Measurements from ENCODE around the gene KPNA5.
"Not testable (repeated sequence)": the region's sequence is repeated elsewhere in the genome, so short reads cannot be mapped to it uniquely, and the experiment has no call there.

The KPNA5 gene
- 43.0 to 53.1 (median 51.1) reads per million in 3 donors for total RNA-seq

DNA sequence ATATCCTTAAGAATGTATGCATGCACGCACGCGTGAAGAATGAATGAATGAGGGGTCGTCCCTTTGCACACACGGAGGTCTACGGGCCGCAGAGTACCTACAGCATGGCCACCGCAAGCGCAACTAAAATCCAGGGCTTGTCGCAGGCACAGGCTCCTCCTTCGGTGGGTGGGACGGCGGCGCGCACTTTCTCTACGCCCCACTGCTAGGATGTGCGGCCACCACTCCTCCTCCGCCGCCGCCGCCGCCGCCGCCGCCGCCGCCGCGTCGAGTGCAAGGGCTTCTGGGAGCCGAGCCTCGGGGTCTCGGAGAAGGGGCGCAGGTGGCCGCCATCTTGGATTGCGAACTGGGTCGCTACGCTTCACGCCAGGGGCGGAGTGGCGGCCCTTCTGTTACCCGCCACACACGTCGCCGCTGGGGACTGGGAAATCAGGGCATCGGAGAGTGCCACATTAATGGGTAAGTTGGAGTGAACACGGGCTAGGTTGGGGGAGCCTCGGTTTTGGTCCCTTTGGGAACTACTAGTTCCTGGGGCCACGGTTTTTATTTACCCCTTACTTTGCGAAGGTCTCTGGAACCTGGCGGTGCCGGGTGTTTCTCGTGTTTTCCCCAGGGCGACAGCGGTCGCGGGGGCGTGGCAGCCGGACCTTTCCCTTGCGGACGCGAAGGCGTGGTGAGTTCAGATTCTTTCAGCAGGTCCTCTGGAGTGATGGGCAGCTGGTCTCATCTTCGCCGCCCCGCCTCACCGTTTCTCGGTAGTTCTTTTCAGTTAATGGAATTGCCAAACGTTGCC lies at the start of gene KPNA5:
Gene KPNA5 (plus strand): TSS at position 332 of the 793 bp plus-strand sequence. CDS start 124 bp downstream, at position 456.
- no peaks in the 10 kb centered on the region for H3K9me3 ChIP-seq (ENCODE audit: control insufficient read depth, low read length)

DNA sequence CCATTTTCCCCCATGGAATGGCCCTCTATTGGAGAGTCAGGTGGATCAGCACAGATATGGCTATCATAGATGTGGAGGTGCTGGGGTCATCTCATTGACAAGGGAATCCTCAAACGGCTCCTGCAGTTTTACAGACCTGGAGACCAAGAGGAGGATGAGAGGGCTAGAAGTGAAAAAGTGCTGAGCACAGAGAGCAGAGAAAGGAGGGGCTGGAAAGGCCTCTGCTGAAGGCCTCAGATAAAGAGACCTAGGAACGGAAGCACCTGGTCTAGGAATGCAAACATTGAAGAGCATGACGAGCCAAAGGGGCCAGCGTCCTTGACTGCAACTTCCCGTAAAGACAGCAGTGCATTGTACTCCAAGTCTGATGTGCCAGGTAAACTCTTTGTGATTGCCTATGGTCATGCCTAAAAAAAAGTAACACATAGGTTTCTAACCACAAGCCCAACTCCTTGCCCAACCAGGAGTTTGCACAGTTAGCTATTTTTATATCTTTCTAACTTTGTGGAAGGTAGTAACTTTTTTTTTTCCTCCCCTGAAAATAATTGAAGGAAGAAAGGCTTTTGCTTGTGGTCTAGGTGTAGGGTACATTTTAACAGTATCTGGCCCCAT lies 49.5 kb upstream of the KPNA5 start:
- Histone ChIP-seq H3K27ac (ENCODE audit: insufficient read depth, low read length, poor library complexity, severe bottlenecking) (no peak overlapping the region), H3K4me1 (ENCODE audit: control insufficient read depth, insufficient read depth, low read length, poor library complexity, severe bottlenecking) (no peaks in the 10 kb centered on the region), H3K27me3 (replicated peaks; ENCODE audit: control insufficient read depth, insufficient read depth, low read length, poor library complexity, severe bottlenecking) (no peaks in the 10 kb centered on the region), H3K4me3 (ENCODE audit: insufficient read depth, low read depth, low read length, poor library complexity, severe bottlenecking) (no peak overlapping the region), H3K9me3 (ENCODE audit: control insufficient read depth, low read length) (no peaks in the 10 kb centered on the region), H3K36me3 (ENCODE audit: control insufficient read depth, insufficient read depth, low read length) (peaks cover 4% of the 10 kb centered on the region)
- no peak for DNase-seq

More for the DNA sequence above, at the start of gene KPNA5:
- H3K36me3 ChIP-seq (ENCODE audit: control insufficient read depth, insufficient read depth, low read length), result no peaks in the 10 kb centered on the region
- H3K27me3 ChIP-seq (replicated peaks; ENCODE audit: control insufficient read depth, insufficient read depth, low read length, poor library complexity, severe bottlenecking), result no peaks in the 10 kb centered on the region
- DNase-seq, result peak; percentile 82 to 85 (median 83)
- H3K27ac ChIP-seq (ENCODE audit: insufficient read depth, low read length, poor library complexity, severe bottlenecking), result peak within 1 kb of the TSS; percentile 81
- H3K4me3 ChIP-seq (ENCODE audit: insufficient read depth, low read depth, low read length, poor library complexity, severe bottlenecking), result peak within 1 kb of the TSS; percentile 75
- no peaks in the 10 kb centered on the region for H3K4me1 ChIP-seq (ENCODE audit: control insufficient read depth, insufficient read depth, low read length, poor library complexity, severe bottlenecking)

DNA sequence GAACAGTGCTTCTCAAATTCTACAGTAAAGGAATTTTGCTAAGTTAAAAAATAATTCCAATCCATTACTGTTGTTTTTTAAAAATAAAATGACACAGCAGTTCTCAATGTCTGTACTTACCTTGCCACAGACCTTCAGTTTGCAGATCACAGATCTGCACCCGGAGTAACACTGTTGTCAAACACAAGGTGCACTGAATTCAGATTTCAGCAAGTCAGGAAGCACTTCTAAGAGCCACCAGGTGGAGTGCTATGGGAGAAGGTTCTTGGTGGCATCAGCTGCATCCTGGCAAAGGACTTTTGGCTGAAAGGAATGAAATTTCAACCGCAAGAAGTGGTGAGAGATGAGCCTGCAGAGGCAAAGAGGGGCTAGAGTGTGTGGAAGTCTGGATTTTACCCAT lies 47.3 kb upstream of the KPNA5 start:
- no peaks in the 10 kb centered on the region for H3K9me3 ChIP-seq (ENCODE audit: control insufficient read depth, low read length)
- H3K4me1 ChIP-seq (ENCODE audit: control insufficient read depth, insufficient read depth, low read length, poor library complexity, severe bottlenecking), result no peaks in the 10 kb centered on the region
- no peaks in the 10 kb centered on the region for H3K27me3 ChIP-seq (replicated peaks; ENCODE audit: control insufficient read depth, insufficient read depth, low read length, poor library complexity, severe bottlenecking)
- DNase-seq, result no peak
- H3K27ac ChIP-seq (ENCODE audit: insufficient read depth, low read length, poor library complexity, severe bottlenecking), result no peak overlapping the region
- peaks cover 7% of the 10 kb centered on the region for H3K36me3 ChIP-seq (ENCODE audit: control insufficient read depth, insufficient read depth, low read length)
- no peak overlapping the region for H3K4me3 ChIP-seq (ENCODE audit: insufficient read depth, low read depth, low read length, poor library complexity, severe bottlenecking)

DNA sequence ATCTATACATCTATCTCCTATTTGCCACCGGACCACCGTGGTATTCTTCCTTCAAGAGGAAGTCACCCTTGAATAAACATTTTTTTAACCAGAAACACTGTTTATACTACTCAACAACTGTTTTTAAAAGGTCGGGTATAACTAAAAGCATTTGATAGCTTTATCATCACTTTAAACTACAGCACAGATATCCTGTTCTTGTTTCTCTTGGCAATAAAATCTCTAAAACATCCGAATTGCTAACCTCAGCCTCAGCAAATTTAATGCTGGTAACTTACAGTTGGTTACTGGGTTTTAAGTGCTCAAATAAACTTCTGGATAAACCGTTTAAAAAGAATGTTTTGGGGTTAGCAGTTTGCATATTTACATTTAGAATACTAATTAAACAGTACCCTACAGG lies 32.9 kb upstream of the KPNA5 start:
- H3K27ac ChIP-seq (ENCODE audit: insufficient read depth, low read length, poor library complexity, severe bottlenecking), result no peak overlapping the region
- H3K4me3 ChIP-seq (ENCODE audit: insufficient read depth, low read depth, low read length, poor library complexity, severe bottlenecking), result no peak overlapping the region
- H3K27me3 ChIP-seq (replicated peaks; ENCODE audit: control insufficient read depth, insufficient read depth, low read length, poor library complexity, severe bottlenecking), result no peaks in the 10 kb centered on the region
- DNase-seq, result no peak
- no peaks in the 10 kb centered on the region for H3K9me3 ChIP-seq (ENCODE audit: control insufficient read depth, low read length)
- peaks cover 14% of the 10 kb centered on the region for H3K36me3 ChIP-seq (ENCODE audit: control insufficient read depth, insufficient read depth, low read length)
- no peaks in the 10 kb centered on the region for H3K4me1 ChIP-seq (ENCODE audit: control insufficient read depth, insufficient read depth, low read length, poor library complexity, severe bottlenecking)

DNA sequence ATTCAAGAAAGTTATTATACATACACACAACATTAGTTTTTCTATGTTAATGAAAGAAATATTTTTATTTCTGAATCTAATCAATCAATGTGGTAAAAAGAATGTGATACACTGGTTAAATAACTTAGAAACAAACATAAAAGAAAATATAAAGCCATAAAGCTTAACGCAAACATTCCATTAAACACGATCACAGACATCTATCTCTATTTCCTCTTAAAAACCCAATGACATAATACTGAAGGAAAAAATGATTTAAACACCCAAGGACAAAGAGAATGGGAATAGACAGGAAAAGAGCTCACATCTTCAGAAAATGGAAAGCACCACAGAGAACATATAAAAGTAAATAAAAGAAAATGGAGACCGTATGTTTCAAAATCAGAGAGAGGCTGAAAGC lies 31.9 kb upstream of the KPNA5 start:
- no peak for DNase-seq
- no peaks in the 10 kb centered on the region for H3K4me1 ChIP-seq (ENCODE audit: control insufficient read depth, insufficient read depth, low read length, poor library complexity, severe bottlenecking)

DNA sequence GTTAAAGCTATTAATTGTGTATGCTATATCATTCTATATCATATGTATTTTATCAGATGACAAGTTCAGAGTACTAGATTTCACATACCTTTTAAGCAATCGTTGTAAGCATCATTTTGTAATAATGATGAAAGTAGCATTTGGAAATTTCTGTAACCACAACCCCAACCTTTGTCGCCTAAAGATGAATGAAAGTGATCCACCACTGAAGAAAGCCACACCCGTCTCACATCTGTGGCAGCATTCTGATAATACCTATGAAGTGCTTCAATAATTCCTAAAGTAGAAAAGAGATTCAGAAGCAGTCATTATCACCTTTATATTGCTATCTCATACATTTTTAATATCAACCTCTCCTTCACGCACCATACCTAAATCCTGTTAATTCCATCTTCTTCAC lies 29.1 kb upstream of the KPNA5 start:
- Histone ChIP-seq H3K36me3 (ENCODE audit: control insufficient read depth, insufficient read depth, low read length) (peaks cover 9% of the 10 kb centered on the region), H3K9me3 (ENCODE audit: control insufficient read depth, low read length) (no peaks in the 10 kb centered on the region), H3K4me3 (ENCODE audit: insufficient read depth, low read depth, low read length, poor library complexity, severe bottlenecking) (no peak overlapping the region), H3K4me1 (ENCODE audit: control insufficient read depth, insufficient read depth, low read length, poor library complexity, severe bottlenecking) (no peaks in the 10 kb centered on the region), H3K27me3 (replicated peaks; ENCODE audit: control insufficient read depth, insufficient read depth, low read length, poor library complexity, severe bottlenecking) (no peaks in the 10 kb centered on the region), H3K27ac (ENCODE audit: insufficient read depth, low read length, poor library complexity, severe bottlenecking) (no peak overlapping the region)
- DNase-seq, result no peak

More for the DNA sequence above, 31.9 kb upstream of the KPNA5 start:
- H3K27me3 ChIP-seq (replicated peaks; ENCODE audit: control insufficient read depth, insufficient read depth, low read length, poor library complexity, severe bottlenecking), result no peaks in the 10 kb centered on the region
- no peak overlapping the region for H3K27ac ChIP-seq (ENCODE audit: insufficient read depth, low read length, poor library complexity, severe bottlenecking)
- H3K4me3 ChIP-seq (ENCODE audit: insufficient read depth, low read depth, low read length, poor library complexity, severe bottlenecking), result no peak overlapping the region
- peaks cover 14% of the 10 kb centered on the region for H3K36me3 ChIP-seq (ENCODE audit: control insufficient read depth, insufficient read depth, low read length)
- no peaks in the 10 kb centered on the region for H3K9me3 ChIP-seq (ENCODE audit: control insufficient read depth, low read length)

DNA sequence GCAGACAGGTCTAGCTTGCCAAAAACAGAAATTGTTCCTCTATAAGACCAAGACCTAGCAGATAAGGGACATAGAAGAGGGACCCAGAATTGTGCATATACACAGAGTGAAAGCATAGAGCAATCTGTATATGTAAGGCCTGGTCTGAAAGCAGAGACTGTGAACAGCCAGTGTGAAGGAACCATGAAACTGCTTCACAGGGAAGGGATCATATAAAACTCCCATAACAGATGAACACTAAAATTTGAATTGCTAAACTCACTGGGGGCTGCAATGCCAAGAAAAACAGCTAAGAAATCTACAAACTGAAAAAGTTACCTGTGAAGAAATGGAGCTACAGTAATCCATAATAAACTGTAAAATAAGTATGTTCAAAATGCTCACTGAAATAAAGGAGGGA lies 19.4 kb upstream of the KPNA5 start:
- Histone ChIP-seq H3K27me3 (replicated peaks; ENCODE audit: control insufficient read depth, insufficient read depth, low read length, poor library complexity, severe bottlenecking) (no peaks in the 10 kb centered on the region), H3K36me3 (ENCODE audit: control insufficient read depth, insufficient read depth, low read length) (peaks cover 5% of the 10 kb centered on the region), H3K4me3 (ENCODE audit: insufficient read depth, low read depth, low read length, poor library complexity, severe bottlenecking) (no peak overlapping the region), H3K27ac (ENCODE audit: insufficient read depth, low read length, poor library complexity, severe bottlenecking) (no peak overlapping the region), H3K9me3 (ENCODE audit: control insufficient read depth, low read length) (no peaks in the 10 kb centered on the region), H3K4me1 (ENCODE audit: control insufficient read depth, insufficient read depth, low read length, poor library complexity, severe bottlenecking) (peaks cover 3% of the 10 kb centered on the region)
- no peak for DNase-seq

DNA sequence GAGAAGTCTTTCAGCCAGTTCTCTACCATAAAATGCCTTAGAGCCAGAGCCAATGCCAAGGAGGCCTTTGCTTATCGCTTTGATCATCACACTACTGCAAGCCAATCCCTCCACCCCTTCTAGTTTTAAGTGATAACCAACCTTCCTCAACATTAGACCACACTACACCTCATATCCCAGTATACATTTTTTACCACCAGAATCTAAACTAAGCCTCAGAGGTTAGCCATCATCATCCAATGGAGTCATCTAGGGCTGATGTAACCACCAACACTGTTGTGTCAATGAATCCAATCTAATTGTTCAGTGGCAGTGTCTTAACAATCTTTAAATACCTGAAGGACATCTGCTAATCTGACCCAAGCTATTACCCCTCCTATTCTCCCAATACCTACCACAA lies 18.8 kb upstream of the KPNA5 start:
- no peaks in the 10 kb centered on the region for H3K27me3 ChIP-seq (replicated peaks; ENCODE audit: control insufficient read depth, insufficient read depth, low read length, poor library complexity, severe bottlenecking)
- no peaks in the 10 kb centered on the region for H3K9me3 ChIP-seq (ENCODE audit: control insufficient read depth, low read length)
- H3K27ac ChIP-seq (ENCODE audit: insufficient read depth, low read length, poor library complexity, severe bottlenecking), result no peak overlapping the region
- no peak overlapping the region for H3K4me3 ChIP-seq (ENCODE audit: insufficient read depth, low read depth, low read length, poor library complexity, severe bottlenecking)
- no peak for DNase-seq
- H3K4me1 ChIP-seq (ENCODE audit: control insufficient read depth, insufficient read depth, low read length, poor library complexity, severe bottlenecking), result peaks cover 7% of the 10 kb centered on the region
- H3K36me3 ChIP-seq (ENCODE audit: control insufficient read depth, insufficient read depth, low read length), result peaks cover 5% of the 10 kb centered on the region

DNA sequence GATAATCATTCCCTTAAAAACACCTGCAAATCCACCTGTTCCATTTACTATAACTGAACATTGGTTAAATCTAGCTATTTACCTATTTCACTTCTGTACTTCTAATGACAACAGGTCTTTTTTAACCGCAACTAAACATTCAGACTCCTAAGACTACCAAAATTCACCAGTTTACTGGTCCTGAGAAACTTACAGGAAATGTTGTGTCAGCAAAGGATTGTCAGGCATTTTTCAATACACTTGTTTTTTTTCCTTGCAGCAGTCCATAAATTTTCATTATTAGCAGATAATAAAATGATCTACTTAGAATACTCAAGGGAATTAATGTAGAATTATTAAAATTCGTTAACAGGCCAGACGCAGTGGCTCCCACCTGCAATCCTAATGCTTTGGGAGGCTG lies 17.7 kb upstream of the KPNA5 start:
- Histone ChIP-seq H3K36me3 (ENCODE audit: control insufficient read depth, insufficient read depth, low read length) (peaks cover 2% of the 10 kb centered on the region), H3K4me1 (ENCODE audit: control insufficient read depth, insufficient read depth, low read length, poor library complexity, severe bottlenecking) (peaks cover 7% of the 10 kb centered on the region), H3K9me3 (ENCODE audit: control insufficient read depth, low read length) (no peaks in the 10 kb centered on the region), H3K4me3 (ENCODE audit: insufficient read depth, low read depth, low read length, poor library complexity, severe bottlenecking) (no peak overlapping the region), H3K27ac (ENCODE audit: insufficient read depth, low read length, poor library complexity, severe bottlenecking) (no peak overlapping the region), H3K27me3 (replicated peaks; ENCODE audit: control insufficient read depth, insufficient read depth, low read length, poor library complexity, severe bottlenecking) (no peaks in the 10 kb centered on the region)
- DNase-seq, result no peak

DNA sequence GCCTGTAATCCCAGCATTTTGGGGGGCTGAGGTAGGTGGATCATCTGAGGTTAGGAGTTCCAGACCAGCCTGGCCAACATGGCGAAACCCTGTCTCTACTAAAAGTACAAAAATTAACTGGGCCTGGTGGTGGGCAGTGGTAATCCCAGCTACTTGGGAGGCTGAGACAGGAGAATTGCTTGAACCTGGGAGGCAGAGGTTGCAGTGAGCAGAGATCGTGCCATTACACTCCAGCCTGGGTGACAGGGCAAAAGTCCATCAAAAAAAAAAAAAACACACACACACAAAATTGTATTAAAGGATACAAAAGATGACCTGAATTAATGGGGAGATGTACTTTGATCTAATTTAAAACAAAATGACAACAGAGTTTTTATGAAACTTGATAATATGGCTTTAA lies 16.8 kb upstream of the KPNA5 start:
- not testable (repeated sequence) for H3K27me3 ChIP-seq (replicated peaks; ENCODE audit: control insufficient read depth, insufficient read depth, low read length, poor library complexity, severe bottlenecking); H3K36me3 ChIP-seq (ENCODE audit: control insufficient read depth, insufficient read depth, low read length); H3K4me1 ChIP-seq (ENCODE audit: control insufficient read depth, insufficient read depth, low read length, poor library complexity, severe bottlenecking); H3K4me3 ChIP-seq (ENCODE audit: insufficient read depth, low read depth, low read length, poor library complexity, severe bottlenecking); H3K27ac ChIP-seq (ENCODE audit: insufficient read depth, low read length, poor library complexity, severe bottlenecking); H3K9me3 ChIP-seq (ENCODE audit: control insufficient read depth, low read length); DNase-seq
